ENCODE results near the gene COA3.

DNA sequence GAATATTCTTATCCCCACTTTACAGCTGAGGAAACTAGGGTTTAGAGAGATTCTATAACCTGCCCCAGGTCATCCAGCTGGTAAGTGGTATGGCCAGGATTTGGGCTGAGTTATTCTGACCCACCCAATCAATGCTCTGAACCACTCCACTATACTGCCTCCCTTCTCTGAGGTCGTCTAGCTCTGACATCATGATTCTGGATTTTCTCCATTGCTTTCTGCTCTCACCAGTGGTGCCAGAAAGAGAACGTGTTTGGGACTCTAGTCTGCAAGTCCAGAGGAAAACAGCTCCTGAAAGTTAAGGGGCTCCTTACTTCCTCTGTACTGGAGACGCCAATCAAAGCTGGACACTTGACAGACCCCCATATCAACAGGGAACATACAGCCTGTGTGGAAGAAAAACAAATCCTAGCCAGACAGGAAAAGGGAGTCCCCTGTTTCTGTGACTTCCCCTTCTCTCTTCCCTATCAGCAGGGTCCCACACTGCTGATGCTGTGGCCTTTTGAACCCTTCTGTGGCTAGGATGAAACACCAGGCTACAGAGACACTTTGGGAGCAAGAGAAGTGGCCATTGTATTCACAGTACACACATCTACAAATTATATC lies 47.7 kb downstream of the COA3 start:
- TF ChIP-seq, protein P1, sequence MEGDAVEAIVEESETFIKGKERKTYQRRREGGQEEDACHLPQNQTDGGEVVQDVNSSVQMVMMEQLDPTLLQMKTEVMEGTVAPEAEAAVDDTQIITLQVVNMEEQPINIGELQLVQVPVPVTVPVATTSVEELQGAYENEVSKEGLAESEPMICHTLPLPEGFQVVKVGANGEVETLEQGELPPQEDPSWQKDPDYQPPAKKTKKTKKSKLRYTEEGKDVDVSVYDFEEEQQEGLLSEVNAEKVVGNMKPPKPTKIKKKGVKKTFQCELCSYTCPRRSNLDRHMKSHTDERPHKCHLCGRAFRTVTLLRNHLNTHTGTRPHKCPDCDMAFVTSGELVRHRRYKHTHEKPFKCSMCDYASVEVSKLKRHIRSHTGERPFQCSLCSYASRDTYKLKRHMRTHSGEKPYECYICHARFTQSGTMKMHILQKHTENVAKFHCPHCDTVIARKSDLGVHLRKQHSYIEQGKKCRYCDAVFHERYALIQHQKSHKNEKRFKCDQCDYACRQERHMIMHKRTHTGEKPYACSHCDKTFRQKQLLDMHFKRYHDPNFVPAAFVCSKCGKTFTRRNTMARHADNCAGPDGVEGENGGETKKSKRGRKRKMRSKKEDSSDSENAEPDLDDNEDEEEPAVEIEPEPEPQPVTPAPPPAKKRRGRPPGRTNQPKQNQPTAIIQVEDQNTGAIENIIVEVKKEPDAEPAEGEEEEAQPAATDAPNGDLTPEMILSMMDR (IDR thresholded peaks at IDR 0.05), result no peak
- no peak for TF ChIP-seq EZH2 (IDR thresholded peaks at IDR 0.05; ENCODE audit: borderline replicate concordance, insufficient read depth, low read depth, low read length, poor library complexity, severe bottlenecking)
